Upper lobe of left lung (tissue), 4 donors: ENCODE measurements around the gene KIAA1614.

Experiments used
- EP300 ChIP-seq, 4 donors: sonication (generic); formaldehyde crosslinking; IDR thresholded peaks; one replicate each; pipeline ENCODE4 v1.5.1; 2017; ENCODE audit warnings: antibody characterized with exemption in 4 of 4, control low read depth in 2 of 4
- POLR2AphosphoS5 ChIP-seq, 2 donors: sonication (generic); formaldehyde crosslinking; IDR thresholded peaks; one replicate each; pipeline ENCODE4 v1.5.1; 2017; ENCODE audit warnings: antibody characterized with exemption in 2 of 2

DNA sequence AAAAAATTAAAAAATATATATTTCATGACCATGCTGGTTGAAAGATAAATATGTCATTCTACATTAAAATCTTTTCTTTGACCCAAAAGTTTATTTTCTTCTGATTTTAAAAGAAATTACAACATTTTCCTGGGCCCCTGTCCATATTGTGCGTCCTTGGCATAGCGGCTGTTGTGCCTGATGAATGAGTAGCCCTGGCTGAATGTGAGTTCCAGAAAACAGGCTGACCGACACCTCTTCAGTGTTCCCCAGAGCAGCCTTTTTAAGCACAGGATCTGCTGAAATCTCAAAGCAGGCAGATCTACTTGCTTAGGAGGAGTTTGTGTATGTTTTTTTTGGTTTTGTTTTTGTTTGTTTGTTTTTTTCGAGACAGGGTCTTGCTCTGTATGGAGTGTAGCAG, 19.7 kb downstream of the KIAA1614 start:
- TF ChIP-seq POLR2AphosphoS5 (IDR thresholded peaks at IDR 0.05) (no peak), EP300 (IDR thresholded peaks at IDR 0.05) (no peak)
